K562 (cell line): ENCODE data around the gene MLKL. TPM values are rescaled to one million over a fixed set of nuclear protein-coding genes. Genes with fewer than 3 reads are reported as not detected.
A peak's percentile ranks its signal among the peaks of the same experiment; 100 is the strongest.

Experiments used
- CC2D1A ChIP-seq: fragments of 450-650 bp; IDR thresholded peaks from 2 replicates; pipeline ENCODE4 v1.6.1; 2017; ENCODE audit warnings: mild to moderate bottlenecking
- CREB1 ChIP-seq, 2 experiments: sonication (generic) in 1 of 2; formaldehyde crosslinking in 1 of 2; IDR thresholded peaks; 2 replicates each; pipeline versions ENCODE4 v1.6.1 to v1.8.0; 2012 to 2022; ENCODE audit warnings: inconsistent platforms in 1 of 2, mild to moderate bottlenecking in 1 of 2, missing genetic modification reagents in 1 of 2, moderate library complexity in 1 of 2
- DACH1 ChIP-seq: fragments of 450-650 bp; IDR thresholded peaks from 2 replicates; pipeline ENCODE4 v1.6.1; 2018; ENCODE audit not compliant: partially characterized antibody
- FOXA1 ChIP-seq: fragments of 450-650 bp; IDR thresholded peaks from 2 replicates; pipeline ENCODE4 v1.6.1; 2016; ENCODE audit warnings: mild to moderate bottlenecking, borderline replicate concordance
- FOXJ3 ChIP-seq: sonication (generic); formaldehyde crosslinking; IDR thresholded peaks from 2 replicates; pipeline ENCODE4 v1.4.0; 2020; ENCODE audit warnings: mild to moderate bottlenecking, missing genetic modification reagents
- HDAC2 ChIP-seq: fragments of 450-650 bp; IDR thresholded peaks from 2 replicates; pipeline ENCODE4 v1.6.1; 2016; ENCODE audit warnings: mild to moderate bottlenecking
- MBD2 ChIP-seq: sonication (generic); IDR thresholded peaks from 2 replicates; pipeline ENCODE4 v1.6.1; 2016; ENCODE audit warnings: low read depth, borderline replicate concordance
- NCOR1 ChIP-seq: fragments of 450-650 bp; IDR thresholded peaks from 2 replicates; pipeline ENCODE4 v1.6.1; 2016; ENCODE audit warnings: mild to moderate bottlenecking, moderate library complexity
- PHB2 ChIP-seq: fragments of 450-650 bp; IDR thresholded peaks from 2 replicates; pipeline ENCODE4 v1.6.1; 2017; ENCODE audit warnings: low read depth
- POLR2B ChIP-seq: fragments of 450-650 bp; IDR thresholded peaks from 2 replicates; pipeline ENCODE4 v1.6.1; 2018; ENCODE audit warnings: low read depth; ENCODE audit not compliant: partially characterized antibody
- PRPF4 ChIP-seq: fragments of 200-400 bp; formaldehyde crosslinking; IDR thresholded peaks from one replicate; pipeline ENCODE4 v1.6.1; 2017; ENCODE audit warnings: low read length, low read depth, mild to moderate bottlenecking; ENCODE audit not compliant: insufficient read depth, poor library complexity, severe bottlenecking
- TEAD4 ChIP-seq, 2 experiments: sonication (generic) in 1 of 2; formaldehyde crosslinking in 1 of 2; IDR thresholded peaks; 2 replicates each; pipeline versions ENCODE4 v1.6.1 to v1.8.0; 2012 to 2022; ENCODE audit warnings: borderline replicate concordance in 1 of 2, inconsistent platforms in 1 of 2, low read length in 1 of 2, mild to moderate bottlenecking in 1 of 2, missing genetic modification reagents in 1 of 2
- TGIF2 ChIP-seq: sonication (generic); formaldehyde crosslinking; IDR thresholded peaks from 2 replicates; pipeline ENCODE4 v1.8.1; 2022; ENCODE audit warnings: mild to moderate bottlenecking, missing genetic modification reagents, moderate library complexity
- TRIM24 ChIP-seq, 2 experiments: fragments of 450-650 bp; IDR thresholded peaks; 2 replicates each; pipeline ENCODE4 v1.6.1; 2016
- ZBTB7A ChIP-seq: IDR thresholded peaks from 2 replicates; pipeline ENCODE4 v1.6.1; 2011; ENCODE audit warnings: low read depth, mild to moderate bottlenecking, low read length, moderate library complexity, borderline replicate concordance; ENCODE audit not compliant: control insufficient read depth
- ZFX ChIP-seq: sonication (generic); formaldehyde crosslinking; IDR thresholded peaks from 2 replicates; pipeline ENCODE4 v1.8.0; 2022; ENCODE audit warnings: mild to moderate bottlenecking, missing genetic modification reagents, moderate library complexity
- ZNF146 ChIP-seq: IDR thresholded peaks from one replicate; pipeline ENCODE4 v1.6.1; 2018; ENCODE audit warnings: missing compliant biosample characterization; ENCODE audit not compliant: unreplicated experiment
- ZNF224 ChIP-seq: sonication (generic); formaldehyde crosslinking; IDR thresholded peaks from 2 replicates; pipeline ENCODE4 v1.8.0; 2022; ENCODE audit warnings: mild to moderate bottlenecking, missing genetic modification reagents
- polyA plus RNA-seq, 8 experiments: library from polyadenylated mRNA; depleted of rRNA in 4 of 8; stranded (reverse) in 5 of 8; unstranded in 3 of 8; fragments of >200 nt; fragmentation: Nextera tagmentation in 2 of 8; fragmentation: Illumina TruSeq in 1 of 8; extraction: Ambion mirVana in 2 of 8; extraction: Trizol in 1 of 8; gene quantifications; 2 replicates each; pipeline versions ENCODE4 v1.2.1 to v1.2.3, GENCODE V29; 2011 to 2014; ENCODE audit warnings: inconsistent platforms in 1 of 8, missing spikeins in 1 of 8
- total RNA-seq, 7 experiments: library from RNA; depleted of rRNA in 6 of 7; stranded (reverse); fragments of >200 nt in 6 of 7; fragmentation: Illumina TruSeq in 2 of 7; extraction: Trizol in 2 of 7; gene quantifications; 2 replicates each; pipeline versions ENCODE4 v1.2.1 to v1.2.3, GENCODE V29; 2011 to 2021; ENCODE audit warnings: low replicate concordance in 1 of 7
- TF ChIP-seq, protein P1 (sequence below): sonication (generic); formaldehyde crosslinking; IDR thresholded peaks from 2 replicates; pipeline ENCODE4 v1.8.0; 2022; ENCODE audit warnings: mild to moderate bottlenecking, low read depth, missing genetic modification reagents
- TF ChIP-seq, protein P2 (sequence below): sonication (generic); formaldehyde crosslinking; IDR thresholded peaks from 2 replicates; pipeline ENCODE4 v1.8.1; 2023; ENCODE audit warnings: mild to moderate bottlenecking, missing genetic modification reagents, moderate library complexity
- TF ChIP-seq, protein P3 (sequence below): fragments of 250-450 bp; sonication (Bioruptor Pico); IDR thresholded peaks from 2 replicates; pipeline ENCODE4 v1.9.0; 2021; ENCODE audit warnings: mild to moderate bottlenecking
- TF ChIP-seq, protein P4 (sequence below): fragments of 150-350 bp; conservative IDR thresholded peaks from 2 replicates; pipeline ENCODE4 v1.6.1; 2014; ENCODE audit warnings: low read length

MLKL gene
- total and polyA plus RNA-seq, 9 of the 15 experiments (the other 6 are each of a cell fraction or from before 2014, with no cell fraction given), result 1.6 to 6.1 (median 4.8) TPM

DNA sequence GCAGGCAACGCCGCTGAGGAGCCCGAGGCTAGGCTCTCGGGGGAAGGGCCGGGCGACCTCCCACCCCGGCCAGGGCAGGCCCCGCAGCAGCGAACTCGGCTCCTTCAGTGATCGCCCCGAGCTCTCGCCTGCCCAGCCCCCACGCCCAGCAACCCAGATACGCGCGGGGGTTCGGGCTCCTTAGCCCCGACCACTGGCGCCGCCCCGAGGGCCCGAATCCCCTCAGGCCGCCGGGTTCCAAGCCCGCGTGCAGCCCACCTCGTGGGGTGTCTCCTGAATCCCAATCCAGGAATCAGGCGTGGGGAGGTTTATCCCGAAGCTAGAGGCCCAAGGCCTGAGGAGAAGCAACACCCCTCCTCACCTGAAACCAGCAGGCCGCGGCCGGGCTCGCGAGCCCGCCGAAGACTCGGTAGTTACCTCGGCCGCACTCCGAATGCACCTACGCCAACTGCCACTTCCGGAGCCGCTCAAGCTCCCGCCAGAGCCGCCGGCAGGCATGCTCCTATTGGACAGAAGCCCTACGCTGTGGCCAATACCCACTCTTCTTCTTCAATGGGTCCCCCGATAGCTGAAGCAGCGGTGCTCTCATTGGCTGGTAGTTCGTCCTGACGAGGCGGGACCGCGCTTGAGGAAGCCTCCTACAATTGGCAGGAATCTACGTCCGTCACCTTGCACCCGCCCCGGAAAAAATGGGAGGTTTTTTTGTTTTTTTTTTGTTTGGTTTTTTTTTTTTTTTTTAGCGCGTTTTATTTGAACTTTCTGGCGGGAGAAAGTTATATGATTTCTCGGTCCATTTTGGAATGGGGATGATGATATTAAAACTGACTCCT, 34.0 kb downstream of the MLKL start, which contains the start of gene RFWD3 (continued):
- TF ChIP-seq CREB1 (IDR thresholded peaks at IDR 0.05) (peak; percentile 88), CREB1 (CRISPR knock-in tag; IDR thresholded peaks at IDR 0.05) (peak; percentile 91), ZNF224 (CRISPR knock-in tag) (no peak), ZFX (peak; percentile 95), TGIF2 (CRISPR knock-in tag) (no peak), FOXJ3 (CRISPR knock-in tag) (no peak), DACH1 (no peak), ZBTB7A (peak; percentile 76; the same call in 1 of the 2 replicates), TEAD4 (IDR thresholded peaks at IDR 0.05; ENCODE audit: low read length) (no peak; the same call in 1 of the 2 replicates), TEAD4 (CRISPR knock-in tag; IDR thresholded peaks at IDR 0.05; ENCODE audit: borderline replicate concordance) (no peak), TRIM24 (IDR thresholded peaks at IDR 0.05) (peak; percentile 34 to 41; a peak in 2 of 4 replicates), MBD2 (peak; percentile 100), FOXA1 (no peak), PHB2 (no peak), CC2D1A (peak; percentile 50; the same call in 1 of the 2 replicates), POLR2B (peak; percentile 93), NCOR1 (no peak), ZNF146 (CRISPR knock-in tag) (no peak), PRPF4 (peak; percentile 88), HDAC2 (peak; percentile 14; the same call in 1 of the 2 replicates)
- TF ChIP-seq, protein P1, sequence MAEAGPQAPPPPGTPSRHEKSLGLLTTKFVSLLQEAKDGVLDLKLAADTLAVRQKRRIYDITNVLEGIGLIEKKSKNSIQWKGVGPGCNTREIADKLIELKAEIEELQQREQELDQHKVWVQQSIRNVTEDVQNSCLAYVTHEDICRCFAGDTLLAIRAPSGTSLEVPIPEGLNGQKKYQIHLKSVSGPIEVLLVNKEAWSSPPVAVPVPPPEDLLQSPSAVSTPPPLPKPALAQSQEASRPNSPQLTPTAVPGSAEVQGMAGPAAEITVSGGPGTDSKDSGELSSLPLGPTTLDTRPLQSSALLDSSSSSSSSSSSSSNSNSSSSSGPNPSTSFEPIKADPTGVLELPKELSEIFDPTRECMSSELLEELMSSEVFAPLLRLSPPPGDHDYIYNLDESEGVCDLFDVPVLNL (CRISPR knock-in tag), result peak; percentile 57
- TF ChIP-seq, protein P2, sequence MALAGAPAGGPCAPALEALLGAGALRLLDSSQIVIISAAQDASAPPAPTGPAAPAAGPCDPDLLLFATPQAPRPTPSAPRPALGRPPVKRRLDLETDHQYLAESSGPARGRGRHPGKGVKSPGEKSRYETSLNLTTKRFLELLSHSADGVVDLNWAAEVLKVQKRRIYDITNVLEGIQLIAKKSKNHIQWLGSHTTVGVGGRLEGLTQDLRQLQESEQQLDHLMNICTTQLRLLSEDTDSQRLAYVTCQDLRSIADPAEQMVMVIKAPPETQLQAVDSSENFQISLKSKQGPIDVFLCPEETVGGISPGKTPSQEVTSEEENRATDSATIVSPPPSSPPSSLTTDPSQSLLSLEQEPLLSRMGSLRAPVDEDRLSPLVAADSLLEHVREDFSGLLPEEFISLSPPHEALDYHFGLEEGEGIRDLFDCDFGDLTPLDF (CRISPR knock-in tag), result 0 out of 2 replicates have a peak, but pooled peaks have one; percentile 24
- TF ChIP-seq, protein P3, sequence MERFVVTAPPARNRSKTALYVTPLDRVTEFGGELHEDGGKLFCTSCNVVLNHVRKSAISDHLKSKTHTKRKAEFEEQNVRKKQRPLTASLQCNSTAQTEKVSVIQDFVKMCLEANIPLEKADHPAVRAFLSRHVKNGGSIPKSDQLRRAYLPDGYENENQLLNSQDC (CRISPR knock-in tag), result 0 out of 2 replicates have a peak, but pooled peaks have one; percentile 24
- TF ChIP-seq, protein P4, sequence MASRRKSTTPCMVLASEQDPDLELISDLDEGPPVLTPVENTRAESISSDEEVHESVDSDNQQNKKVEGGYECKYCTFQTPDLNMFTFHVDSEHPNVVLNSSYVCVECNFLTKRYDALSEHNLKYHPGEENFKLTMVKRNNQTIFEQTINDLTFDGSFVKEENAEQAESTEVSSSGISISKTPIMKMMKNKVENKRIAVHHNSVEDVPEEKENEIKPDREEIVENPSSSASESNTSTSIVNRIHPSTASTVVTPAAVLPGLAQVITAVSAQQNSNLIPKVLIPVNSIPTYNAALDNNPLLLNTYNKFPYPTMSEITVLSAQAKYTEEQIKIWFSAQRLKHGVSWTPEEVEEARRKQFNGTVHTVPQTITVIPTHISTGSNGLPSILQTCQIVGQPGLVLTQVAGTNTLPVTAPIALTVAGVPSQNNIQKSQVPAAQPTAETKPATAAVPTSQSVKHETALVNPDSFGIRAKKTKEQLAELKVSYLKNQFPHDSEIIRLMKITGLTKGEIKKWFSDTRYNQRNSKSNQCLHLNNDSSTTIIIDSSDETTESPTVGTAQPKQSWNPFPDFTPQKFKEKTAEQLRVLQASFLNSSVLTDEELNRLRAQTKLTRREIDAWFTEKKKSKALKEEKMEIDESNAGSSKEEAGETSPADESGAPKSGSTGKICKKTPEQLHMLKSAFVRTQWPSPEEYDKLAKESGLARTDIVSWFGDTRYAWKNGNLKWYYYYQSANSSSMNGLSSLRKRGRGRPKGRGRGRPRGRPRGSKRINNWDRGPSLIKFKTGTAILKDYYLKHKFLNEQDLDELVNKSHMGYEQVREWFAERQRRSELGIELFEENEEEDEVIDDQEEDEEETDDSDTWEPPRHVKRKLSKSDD, result no peak
